ENCODE measurements around the gene ACSF3. TPM values are rescaled to one million over a fixed set of nuclear protein-coding genes. Genes with fewer than 3 reads are reported as not detected.
"Not testable (repeated sequence)": the region's sequence is repeated elsewhere in the genome, so short reads cannot be mapped to it uniquely, and the experiment has no call there.

ACSF3 gene
- total RNA-seq, 1 donor from 2014 or later = 14.1 TPM

- ATAC-seq = no peak
These were observed 81.9 kb downstream of the ACSF3 start for GRCh38 chr16:89175280-89176146.

GRCh38 chr16:89176147-89176690 is 82.6 kb downstream of the ACSF3 start:
- no peak for ATAC-seq

DNA sequence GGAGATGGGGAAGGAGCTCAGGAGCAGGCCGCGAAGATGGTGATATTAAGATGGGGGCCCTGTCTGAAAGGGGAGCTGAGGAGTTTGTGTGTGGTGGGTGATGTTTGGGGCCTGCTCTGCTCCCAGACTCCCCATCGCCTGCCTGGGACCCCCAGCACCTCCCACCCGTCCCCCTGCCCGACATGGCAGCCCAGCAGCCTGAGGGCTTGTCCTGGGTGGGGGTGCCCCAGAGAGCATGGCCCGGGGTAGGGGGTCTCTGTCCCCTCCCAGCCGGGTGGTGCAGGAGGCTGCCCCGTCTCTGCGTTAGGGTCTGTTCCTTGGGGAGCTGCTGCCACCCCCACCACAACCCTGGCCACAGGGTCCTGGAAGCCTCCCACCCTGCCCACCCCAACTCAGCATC is 83.1 kb downstream of the ACSF3 start:
- ATAC-seq = no peak

GRCh38 chr16:89177501-89177900 is 83.8 kb downstream of the ACSF3 start:
- no peak for ATAC-seq

DNA sequence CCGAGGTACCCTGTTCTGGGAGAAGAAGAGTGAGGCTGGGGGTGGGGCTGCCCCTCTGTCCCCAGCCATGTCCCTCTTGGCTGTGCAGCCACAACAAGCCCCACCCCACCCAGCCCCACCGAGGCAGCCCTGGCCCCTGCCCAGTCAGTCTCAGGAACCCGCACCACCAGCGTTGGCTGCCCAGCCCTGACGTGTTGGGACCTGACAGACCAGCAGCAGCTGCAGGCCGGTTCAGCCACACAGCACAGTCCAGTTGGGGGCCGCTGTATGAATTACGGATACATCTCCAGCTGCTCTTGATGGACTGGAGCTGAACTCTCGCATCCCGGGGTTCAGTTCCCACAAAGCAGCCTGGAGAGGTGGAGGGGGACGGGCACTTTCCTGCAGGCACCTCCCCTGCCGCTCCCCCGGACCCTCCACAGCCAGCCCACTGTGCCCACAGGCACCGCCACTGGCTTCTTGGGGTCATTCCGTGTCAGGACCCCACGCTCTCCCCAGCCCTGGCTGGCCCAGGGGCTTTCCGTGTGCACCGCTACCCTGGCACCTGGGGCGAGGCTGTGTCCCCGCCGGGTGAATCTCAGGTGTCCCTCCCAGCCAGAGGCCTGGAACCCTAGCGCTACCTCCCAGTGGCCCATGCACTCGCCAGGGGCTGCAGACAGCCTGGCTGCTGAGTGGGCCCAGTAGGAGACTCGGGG is 84.9 kb downstream of the ACSF3 start:
- ATAC-seq = no peak

- no peak for ATAC-seq
These were observed 85.5 kb downstream of the ACSF3 start for GRCh38 chr16:89179148-89179484.

DNA sequence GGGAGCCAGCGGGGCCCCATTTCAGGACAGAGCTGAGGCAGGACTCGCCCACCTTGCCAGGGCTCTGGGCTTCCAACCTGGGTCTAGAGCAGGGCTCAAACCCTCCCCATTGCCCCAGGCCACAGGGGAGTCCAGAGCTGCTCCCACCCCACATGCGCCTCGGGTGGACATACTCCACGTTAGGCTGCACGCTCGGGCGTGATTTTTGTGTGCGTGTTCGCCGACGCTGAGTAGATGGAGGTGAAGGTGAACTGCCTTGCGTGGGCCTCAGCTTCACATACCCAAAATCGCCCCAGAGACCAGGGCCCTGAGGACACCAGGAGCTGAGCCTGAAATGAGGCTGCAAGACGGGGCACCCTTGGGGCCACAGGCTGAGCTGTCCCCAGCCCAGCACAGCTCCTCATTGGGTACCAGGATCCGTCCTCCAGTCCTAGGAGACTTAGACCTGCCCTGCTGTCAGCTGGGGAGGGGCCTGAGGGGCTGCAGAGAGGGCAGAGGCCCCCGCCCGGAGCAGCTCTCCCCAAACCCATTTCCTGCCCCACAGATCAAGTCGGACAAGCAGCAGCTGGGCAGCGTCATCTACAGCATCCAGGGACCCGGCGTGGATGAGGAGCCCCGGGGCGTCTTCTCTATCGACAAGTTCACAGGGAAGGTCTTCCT is 86.1 kb downstream of the ACSF3 start:
- peak; percentile 3 for ATAC-seq

DNA sequence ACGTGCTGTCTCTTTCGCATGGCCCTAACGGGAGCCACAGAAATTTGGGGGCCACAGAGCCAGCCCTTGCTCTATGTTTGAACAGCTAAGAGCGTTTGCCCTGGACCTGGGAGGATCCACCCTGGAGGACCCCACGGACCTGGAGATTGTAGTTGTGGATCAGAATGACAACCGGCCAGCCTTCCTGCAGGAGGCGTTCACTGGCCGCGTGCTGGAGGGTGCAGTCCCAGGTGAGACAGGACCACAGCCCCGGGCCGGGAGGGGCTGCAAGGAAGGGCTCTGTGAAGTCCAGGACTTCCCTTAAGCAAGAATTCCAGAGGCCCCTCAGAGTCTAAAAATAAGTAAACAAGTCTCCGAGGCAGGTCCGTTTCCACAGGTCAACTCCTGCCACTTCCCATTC is 89.8 kb downstream of the ACSF3 start:
- ATAC-seq = no peak

DNA sequence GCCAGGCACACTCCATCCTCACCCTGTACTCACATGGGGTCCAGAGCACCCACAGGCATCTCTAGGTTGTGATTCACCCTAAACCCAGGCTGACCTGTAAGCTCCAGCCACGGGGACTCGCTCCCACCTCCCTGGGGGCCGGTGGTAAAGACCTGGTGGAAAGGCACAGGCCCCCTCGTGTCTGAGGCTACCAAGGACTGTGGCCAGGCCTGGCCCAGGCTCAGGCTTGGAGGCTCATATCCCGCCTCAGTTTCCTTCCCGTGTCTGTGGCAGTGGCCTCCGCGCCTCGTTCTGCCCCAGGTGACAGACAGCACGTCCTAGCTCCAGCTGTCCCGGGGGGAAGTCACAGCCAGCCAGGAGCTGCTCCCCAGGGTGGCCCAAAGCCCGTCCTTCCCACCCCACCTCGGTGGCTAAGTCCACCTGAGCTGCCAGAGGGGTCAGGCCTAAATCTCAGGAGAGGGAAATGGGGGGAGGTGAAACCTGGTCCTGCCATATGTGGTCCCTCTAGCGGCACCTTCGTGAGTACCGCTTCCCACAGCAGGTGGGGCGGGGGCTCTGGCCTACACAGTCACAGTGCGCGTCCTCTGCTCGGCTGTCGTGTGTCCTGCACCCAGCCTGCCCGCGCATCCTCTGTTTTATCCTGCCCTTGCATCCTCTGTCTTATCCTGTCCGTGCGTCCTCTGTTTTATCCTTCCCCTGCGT is 90.5 kb downstream of the ACSF3 start:
- peak; percentile 11 for ATAC-seq

DNA sequence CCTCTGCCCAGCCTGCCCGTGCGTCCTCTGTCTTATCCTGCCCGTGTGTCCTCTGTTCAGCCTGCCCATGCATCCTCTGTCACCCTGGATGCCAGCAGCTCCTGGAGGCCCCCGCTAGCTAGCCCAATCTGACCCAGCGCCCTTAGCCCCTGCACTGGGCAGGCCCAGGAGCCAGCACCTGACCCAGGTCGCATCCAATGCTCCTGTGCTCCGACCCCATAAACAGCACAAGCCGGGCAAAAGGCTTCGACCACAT is 91.0 kb downstream of the ACSF3 start:
- peak; percentile 19 for ATAC-seq

DNA sequence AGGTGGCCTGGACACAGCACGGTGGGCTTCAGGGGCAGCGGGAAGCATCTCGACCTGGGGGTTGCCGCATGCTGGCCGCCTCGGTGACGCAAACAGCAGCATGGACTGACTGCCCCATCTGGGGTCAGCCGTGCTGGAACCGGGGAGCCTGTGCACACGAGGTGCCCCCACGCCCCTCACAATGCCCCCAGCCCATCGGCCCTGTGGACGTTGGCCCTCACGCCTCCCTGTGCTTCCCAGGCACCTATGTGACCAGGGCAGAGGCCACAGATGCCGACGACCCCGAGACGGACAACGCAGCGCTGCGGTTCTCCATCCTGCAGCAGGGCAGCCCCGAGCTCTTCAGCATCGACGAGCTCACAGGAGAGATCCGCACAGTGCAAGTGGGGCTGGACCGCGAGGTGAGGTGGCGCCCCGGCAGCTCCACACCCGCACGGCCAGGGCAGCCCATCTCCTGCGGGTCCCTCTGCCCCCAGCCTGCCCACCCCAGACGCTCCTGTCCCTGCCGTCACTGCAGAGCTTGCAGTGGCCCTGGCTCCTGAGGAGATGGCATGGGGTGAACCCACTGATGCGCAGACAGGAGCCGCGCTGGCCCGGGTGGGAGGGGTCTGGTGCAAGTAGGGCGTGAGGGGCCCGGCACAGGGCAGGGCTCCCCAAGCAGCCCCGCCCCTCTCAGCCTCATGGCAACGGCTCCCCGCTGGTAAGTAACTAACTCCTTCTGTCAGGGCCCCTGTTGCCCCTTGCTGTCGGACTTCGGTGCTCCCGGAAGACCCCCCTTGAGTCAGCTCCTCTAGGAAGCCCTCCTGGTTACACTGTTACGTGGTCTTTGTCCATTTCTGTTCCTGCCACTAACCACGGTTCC is 91.5 kb downstream of the ACSF3 start:
- ATAC-seq = peak; percentile 23

GRCh38 chr16:89185887-89186592 is 92.4 kb downstream of the ACSF3 start:
- ATAC-seq = not testable (repeated sequence)

DNA sequence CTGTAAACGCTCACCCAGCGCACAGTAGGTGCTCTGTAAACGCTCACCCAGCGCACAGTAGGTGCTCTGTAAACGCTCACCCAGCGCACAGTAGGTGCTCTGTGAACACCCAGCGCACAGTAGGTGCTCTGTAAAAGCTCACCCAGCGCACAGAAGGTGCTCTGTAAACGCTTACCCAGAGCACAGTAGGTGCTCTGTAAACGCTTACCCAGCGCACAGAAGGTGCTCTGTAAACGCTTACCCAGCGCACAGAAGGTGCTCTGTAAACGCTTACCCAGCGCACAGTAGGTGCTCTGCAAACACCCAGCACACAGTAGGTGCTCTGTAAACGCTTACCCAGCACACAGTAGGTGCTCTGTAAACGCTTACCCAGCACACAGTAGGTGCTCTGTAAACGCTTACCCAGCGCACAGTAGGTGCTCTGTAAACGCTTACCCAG is 93.0 kb downstream of the ACSF3 start:
- not testable (repeated sequence) for ATAC-seq

GRCh38 chr16:89187032-89187769 is 93.5 kb downstream of the ACSF3 start:
- peak; percentile 6 for ATAC-seq

GRCh38 chr16:89187770-89188392 is 94.2 kb downstream of the ACSF3 start:
- peak; percentile 5 for ATAC-seq

DNA sequence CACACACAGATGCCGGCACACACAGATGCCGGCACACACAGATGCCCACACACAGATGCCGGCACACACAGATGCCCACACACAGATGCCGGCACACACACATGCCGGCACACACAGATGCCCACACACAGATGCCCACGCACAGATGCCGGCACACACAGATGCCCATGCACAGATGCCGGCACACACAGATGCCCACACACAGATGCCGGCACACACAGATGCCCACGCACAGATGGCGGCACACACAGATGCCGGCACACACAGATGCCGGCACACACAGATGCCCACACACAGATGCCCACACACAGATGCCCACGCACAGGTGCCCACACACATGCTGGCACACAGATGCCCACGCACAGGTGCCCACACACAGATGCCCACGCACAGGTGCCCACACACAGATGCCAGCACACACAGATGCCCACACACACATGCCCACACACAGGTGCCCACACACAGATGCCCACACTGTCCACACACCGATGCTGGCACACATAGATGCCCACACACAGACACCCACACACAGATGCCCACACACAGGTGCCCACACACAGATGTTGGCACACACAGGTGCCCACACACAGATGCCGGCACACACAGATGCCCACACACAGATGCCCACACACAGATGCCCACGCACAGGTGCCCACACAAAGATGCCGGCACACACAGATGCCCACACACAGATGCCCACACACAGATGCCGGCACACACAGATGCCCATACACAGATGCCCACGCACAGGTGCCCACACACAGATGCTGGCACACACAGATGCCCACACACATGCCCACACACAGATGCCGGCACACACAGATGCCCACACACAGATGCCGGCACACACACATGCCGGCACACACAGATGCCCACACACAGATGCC is 95.1 kb downstream of the ACSF3 start:
- not testable (repeated sequence) for ATAC-seq

GRCh38 chr16:89189358-89190025 is 95.8 kb downstream of the ACSF3 start:
- ATAC-seq = no peak
